GM19397 (cell line): Measurements from ENCODE around the gene PANK1.
"Not testable (repeated sequence)": the region's sequence is repeated elsewhere in the genome, so short reads cannot be mapped to it uniquely, and the experiment has no call there.

Source experiments
- ATAC-seq: cut with Tn5 transposase; IDR thresholded peaks from one replicate; pipeline ENCODE4 v1.9.1; 2021; ENCODE audit warnings: mild to moderate bottlenecking, moderate library complexity; ENCODE audit not compliant: unreplicated experiment

Gene PANK1

DNA sequence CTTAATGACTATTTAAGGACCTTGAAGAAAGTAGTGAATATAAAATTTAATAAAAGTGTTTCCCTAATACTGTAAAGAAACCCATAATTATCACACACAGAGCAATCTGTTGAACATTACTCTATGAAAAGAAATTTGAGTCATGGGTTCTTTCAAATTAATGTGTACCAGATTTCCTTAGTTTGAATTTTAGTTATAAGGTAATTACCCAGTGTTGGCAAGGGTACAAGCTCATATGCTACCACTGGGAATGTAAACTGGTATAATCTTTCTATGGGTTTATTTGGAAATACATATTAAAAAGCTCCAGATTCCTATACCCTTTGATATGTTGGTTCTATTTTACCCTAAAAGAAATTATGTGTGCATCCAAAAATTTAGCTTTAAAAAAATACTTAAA, 22.9 kb downstream of the PANK1 start:
- no peak for ATAC-seq

- ATAC-seq: no peak
Observed at GRCh38 chr10:89621438-89621837, 23.6 kb downstream of the PANK1 start.

GRCh38 chr10:89620296-89620695, 24.7 kb downstream of the PANK1 start:
- ATAC-seq: not testable (repeated sequence)

- ATAC-seq: no peak
Observed at GRCh38 chr10:89615824-89616223, 29.2 kb downstream of the PANK1 start.

DNA sequence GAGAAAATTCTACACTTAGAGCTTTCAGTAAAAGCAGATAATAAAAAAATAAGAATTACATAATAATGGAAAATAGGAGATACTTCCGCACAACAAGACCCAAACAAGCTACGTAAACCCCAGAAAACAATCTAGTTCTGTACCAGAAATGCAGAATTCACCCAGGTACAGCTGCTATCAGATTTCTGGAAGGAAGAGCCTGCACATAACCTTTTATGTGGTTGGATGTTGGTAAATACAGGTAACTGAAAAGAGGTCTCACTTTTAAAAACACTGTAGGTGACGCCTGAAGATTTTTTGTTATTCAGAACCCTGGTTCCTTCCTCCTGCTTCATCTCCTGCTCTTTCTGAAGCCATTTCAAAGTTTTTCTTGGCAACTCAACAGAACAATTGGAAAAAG, 29.9 kb downstream of the PANK1 start:
- ATAC-seq: no peak

GRCh38 chr10:89613582-89613981, 31.5 kb downstream of the PANK1 start:
- no peak for ATAC-seq

DNA sequence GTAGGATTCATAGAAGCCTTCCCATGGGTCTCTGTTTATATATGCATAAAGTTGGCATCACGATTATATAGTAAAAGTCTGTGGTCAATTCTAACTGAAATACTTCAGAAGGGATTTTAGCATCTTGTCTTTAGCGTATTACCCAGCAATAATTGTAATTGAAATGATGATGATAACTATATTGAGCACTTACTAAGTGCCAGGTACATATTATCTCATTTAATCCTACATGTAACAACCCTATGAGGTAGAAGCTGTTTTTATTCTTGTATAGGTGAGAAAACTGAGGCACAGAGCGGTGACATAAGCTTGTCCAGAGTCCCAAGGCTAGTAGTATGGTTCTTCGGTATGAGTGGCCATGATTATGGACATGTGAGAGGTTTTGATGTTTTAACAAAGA, 33.8 kb downstream of the PANK1 start:
- ATAC-seq: no peak

- ATAC-seq: no peak
Observed at GRCh38 chr10:89609833-89610346, 35.2 kb downstream of the PANK1 start.

DNA sequence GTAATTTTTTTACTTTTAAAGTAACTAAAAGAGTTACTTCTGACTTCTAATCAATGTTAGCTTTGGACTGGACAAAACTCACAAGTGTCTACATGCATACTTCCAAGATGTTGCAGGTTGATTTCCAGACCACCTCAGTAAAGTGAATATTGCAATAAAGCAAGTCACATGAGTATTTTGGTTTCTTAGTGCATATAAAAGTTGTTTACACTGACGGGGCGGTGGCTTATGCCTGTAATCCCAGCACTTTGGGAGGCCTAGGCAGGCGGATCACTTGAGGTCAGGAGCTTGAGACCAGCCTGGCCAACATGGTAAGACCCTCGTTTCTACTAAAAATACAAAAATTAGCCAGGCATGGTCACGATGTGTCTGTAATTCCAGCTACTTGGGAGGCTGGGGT, 40.8 kb downstream of the PANK1 start:
- ATAC-seq: no peak

- ATAC-seq: no peak
Observed at GRCh38 chr10:89602919-89603318, 42.1 kb downstream of the PANK1 start.

GRCh38 chr10:89601728-89602361, 43.2 kb downstream of the PANK1 start:
- ATAC-seq: no peak

DNA sequence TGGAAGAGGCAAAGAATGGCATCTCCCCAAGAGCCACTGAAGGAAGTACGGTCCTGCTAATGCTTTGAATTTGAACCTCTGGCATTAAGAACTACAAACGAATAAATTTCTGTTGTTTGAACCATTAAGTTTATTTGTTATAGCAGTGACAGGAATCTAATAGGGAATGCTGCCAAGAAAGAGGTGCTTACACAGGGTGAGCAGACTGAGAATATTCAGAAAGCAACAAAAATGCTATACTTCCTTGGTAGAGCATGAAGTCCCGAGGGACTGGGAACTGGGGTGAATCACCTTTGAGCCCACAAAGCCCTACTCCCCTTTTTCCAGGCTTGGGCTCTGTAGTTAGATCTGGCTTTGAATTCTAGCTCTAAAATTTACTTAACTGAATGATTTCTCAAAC, 45.0 kb downstream of the PANK1 start:
- ATAC-seq: no peak

- ATAC-seq: no peak
Observed at GRCh38 chr10:89593043-89593442, 52.0 kb downstream of the PANK1 start.

GRCh38 chr10:89592539-89592938, 52.5 kb downstream of the PANK1 start:
- no peak for ATAC-seq

- ATAC-seq: no peak
Observed at GRCh38 chr10:89591796-89592271, 53.2 kb downstream of the PANK1 start.

DNA sequence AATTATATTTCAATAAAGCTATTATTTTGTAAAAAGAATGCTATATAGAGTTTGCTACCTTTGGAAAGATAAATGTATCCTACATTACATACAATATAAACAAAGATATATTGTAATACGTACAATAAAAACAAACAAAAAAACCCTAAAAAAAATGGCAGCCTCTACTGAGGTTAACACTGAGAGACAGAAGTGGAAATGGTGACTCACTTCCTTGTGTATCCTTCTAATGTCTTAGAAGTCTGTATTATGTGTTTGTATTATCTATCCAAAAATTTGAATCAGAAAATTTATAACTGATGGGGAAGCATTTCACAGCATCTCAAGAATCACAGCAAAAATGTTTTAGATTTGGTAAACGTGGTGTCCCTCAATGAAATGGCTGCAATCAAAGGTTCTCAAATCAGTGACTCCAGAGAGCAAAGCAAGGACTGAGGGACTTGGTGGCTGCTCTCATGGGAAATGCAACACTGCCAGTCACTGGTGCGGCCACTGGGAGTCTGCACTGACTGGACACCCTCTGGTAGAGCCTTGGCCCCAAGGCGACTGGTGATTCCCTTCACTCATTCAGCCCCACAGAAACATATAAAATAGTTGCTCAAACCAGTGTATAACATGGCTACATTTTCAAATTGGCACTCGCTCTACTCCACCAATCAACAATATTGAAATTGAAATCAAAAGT, 53.8 kb downstream of the PANK1 start:
- ATAC-seq: no peak

- no peak for ATAC-seq
Observed at GRCh38 chr10:89590326-89590725, 54.7 kb downstream of the PANK1 start.

DNA sequence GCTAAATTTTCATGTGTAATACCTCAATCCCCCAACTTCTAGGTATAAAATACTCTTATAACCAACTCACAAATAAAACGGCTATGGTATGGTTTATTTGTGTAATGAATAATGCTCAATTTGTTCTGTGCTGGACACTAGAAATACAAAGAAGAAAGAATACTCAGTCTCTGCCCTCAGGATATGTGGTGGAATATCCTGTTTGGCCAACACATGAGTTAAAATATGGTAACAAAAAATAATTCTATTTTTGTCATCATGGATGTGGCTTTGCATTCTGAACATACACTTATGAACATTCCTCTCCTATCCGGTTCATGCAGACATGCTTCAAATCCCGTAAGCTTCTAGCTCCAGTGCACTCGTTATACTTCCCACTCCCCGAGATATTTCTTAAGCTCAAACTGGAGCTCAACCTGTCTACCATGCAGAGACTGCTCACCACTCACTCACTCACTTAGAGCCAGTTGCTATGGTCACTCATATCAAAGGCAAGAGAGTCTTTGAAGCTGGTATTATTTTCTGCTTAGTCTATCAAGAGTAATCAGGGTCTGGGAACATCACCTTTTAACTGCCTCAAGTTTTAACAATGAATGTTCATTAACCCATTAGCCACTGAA, 55.8 kb downstream of the PANK1 start:
- ATAC-seq: no peak

DNA sequence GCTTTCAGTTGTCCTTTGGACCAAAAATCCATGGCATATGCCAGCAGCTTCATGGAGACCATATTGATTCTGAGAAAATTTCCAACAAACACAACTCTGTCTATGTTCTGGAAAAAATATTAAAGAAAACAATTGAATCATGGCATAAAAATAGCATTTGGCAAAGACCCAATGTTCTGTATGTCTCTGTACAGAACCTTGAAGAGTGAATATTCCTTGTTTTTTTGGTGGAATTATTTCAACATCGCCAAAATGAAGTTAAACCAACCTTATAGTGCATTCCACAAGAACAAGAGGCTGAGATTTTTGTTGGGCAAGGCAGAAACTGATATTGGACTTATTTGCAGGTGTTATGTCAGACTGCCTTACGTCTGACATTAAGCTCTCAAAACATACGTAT, 56.4 kb downstream of the PANK1 start:
- no peak for ATAC-seq

DNA sequence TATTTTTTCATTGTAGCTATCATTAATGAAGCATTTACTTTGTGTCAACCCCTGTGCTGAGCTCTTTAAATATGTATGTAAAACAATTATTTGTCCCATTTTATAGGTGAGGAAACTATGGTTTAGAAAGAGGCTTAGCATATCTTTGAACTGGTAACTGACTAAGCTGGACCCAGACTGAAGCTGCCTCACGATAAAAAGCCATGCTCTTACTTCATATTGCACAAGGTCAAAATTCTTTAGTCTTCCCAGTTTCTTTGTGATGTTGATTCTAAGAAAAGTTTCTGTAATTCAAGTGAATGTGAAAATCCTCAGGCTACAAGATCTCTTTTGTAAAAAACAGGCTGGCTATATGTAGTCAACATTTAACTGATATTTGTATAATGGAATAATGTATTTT, 63.0 kb downstream of the PANK1 start:
- ATAC-seq: no peak

DNA sequence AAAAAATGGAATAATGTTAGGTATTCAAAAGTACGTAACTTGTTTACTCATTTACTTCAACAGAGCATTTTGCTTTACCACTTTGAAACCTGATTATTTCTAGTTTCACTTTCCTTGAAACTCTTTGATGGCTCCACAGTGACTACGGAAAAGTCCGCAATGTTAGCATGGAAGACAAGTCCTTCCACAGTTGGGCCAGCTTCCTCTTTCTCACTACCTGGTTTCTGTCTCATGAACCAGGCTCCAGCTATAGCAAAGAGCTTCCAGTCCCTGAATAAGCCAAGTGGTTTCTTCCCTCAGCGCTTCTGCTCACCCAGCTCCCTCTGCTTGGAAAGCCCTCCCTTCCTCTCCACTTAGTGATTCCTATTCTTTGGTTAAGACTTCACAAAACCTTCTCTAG, 64.8 kb downstream of the PANK1 start:
- ATAC-seq: no peak

- ATAC-seq: no peak
Observed at GRCh38 chr10:89576696-89577095, 68.3 kb downstream of the PANK1 start.
